Hindlimb muscle (tissue), 1 donor: Measurements from ENCODE around the gene RELL2. TPM values are rescaled to one million over a fixed set of nuclear protein-coding genes. Genes with fewer than 3 reads are reported as not detected.

ENCODE experiments used
- DNase-seq: peaks from one replicate; pipeline ENCODE4 v3.0.0-alpha.2; 2013
- polyA plus RNA-seq: library from polyadenylated mRNA; unstranded; fragments of 120-200 nt; gene quantifications from one replicate; pipeline ENCODE4 v1.2.1, GENCODE V29; 2013; ENCODE audit not compliant: insufficient read length

Gene RELL2
- polyA plus RNA-seq, 1 donor, result 0.12 TPM

DNA sequence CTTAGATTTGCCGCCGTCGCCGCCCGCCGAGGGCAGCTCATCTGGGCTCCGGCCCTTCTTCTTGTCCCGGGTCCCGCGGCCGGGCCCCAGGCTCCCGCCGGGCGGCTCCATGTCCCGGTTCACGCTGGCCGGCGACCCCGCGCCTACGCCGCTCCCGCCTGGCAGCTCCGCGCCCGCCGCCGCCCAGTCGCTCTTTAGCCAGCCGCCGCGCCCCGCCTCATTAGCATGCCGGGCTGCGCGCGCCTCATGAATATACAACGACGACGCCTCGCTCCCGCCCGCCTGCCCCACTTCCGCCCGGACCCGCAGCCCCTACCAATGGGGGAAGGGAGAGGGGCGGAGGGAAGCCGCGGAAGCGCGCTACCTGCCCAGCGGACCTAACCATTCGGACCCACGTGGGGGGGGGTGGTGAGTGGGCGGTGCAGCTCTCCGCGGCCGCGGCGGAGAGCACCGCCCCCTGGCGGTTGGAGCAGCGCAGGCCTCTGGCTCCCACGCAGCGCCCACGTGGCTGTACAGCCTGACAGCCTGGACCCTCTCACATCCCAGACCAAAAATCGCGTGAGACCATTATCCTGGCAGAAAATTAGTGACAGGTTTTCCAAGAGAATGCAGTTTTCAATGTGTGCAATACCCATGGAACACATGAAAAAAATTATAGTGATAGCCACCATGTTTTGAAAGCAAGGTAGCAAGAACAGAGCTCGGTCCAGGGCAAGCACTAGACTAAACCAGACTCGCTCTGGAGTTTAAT lies 17.8 kb upstream of the RELL2 start, which contains the start of gene DIAPH1:
DIAPH1 (minus strand) TSS at position 197 of the 751 bp plus-strand sequence; CDS start at position 111, 86 bp downstream.
- DNase-seq, result peak; percentile 96

DNA sequence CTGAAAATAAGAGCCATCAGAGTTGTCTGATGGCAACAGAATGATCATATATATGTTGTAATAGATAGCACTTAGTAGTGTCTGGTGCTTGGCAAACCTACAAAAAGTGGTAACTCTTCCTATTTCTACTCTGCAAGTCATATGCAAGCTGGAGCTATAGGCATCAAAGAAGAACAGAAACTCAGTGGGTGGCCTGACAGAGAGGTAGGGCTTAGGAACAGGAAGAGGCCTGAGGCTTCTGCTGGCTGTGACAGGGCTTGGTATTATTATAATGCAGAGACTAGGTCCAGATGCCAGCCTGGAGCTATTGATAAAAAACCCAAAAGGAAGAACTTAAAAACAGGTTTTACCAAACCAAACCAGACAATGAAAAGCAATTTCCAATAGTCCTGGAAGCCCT lies 13.6 kb upstream of the RELL2 start:
- DNase-seq, result no peak

DNA sequence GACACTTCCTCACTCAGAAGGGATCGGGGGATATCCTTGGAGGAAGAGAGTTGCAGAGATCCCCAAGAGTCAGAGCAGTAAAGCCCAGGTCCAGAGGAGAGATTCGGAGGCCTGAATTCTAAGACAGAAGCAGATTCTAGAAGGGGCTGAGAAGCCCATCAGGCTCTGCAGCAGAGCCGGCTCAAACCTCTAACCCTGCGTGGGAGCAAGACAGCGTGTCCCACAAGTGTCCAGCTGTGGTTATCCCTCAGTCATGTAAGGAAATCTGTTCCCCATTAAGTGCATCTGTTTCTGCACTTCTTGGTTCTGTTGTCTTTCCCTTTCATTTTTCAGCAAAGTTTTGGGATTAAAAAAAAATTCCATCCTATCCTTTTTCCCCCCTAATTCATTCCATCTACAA lies 13.2 kb upstream of the RELL2 start:
- DNase-seq, result no peak

DNA sequence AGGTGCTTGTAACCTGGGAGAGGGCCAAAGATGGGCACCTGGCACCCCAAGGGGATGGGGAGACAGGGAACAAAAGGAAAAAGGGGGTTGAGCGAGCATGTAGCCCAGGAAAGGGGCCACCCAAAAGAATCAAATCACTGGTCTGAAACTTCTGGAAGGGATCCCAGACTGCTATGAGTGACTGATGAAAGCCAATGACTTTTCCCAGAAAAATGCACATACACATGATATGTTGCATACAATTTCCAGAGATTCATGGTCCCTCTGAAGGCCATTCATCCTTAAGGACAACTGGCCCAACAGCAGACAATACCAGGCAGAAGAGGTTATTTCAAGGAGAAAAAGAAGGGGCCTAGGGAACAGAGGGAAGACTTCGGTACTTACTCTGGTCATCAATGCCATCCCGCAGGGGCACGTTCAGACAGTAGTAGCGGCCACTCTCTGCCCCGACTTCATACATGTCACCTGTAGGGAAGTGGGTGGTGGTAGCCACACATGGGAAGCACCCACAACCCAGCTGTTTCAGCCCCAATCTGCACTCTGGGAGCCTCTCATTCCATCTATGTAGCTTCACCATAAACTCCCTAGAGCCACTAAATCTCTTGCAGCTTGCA lies 8.5 kb upstream of the RELL2 start:
- no peak for DNase-seq

DNA sequence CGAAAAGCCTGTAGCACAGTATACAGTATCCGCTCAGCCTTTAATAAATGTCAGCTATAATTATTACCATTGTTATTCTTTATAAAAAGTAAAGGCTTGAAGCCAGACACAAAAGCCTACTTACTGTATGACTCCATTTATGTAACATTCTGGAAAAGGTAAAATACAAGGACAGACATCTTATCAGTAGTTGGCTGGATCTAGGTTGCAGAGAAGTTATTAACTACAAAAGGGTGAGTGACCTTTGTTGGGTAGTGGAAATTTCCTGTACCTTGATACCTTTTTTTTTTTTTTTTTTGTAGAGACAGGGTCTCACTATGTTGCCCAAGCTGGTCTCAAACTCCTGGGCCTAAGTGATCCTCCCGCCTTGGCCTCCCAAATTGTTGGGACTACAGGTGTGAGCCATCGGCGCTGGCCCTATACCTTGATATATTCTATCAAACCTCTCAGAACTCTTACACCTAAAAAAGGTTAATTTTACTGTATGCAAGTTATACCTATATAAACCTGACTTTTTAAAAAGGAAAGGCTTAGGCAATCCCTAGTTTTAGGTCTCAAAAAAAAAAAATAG lies 6.1 kb upstream of the RELL2 start:
- DNase-seq, result no peak

DNA sequence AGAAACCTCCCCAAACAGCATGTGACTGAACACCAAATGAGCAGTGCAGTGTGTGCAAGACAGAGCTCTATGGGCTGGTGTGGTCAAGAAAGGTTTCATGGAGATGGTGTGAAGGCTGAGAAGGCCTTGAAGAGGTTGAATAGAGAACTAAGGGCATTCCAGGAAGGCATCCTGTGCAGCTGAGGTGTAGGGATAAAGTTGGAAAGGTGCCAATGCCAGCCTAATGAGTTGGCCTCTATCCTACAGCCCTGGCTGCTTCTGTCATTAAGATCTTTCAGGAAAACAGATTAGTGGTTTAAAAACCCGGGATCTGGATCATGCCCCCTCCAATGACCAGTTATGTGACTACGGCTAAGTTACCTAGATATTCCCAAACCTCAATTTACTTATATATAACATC lies 4.1 kb upstream of the RELL2 start:
- no peak for DNase-seq

DNA sequence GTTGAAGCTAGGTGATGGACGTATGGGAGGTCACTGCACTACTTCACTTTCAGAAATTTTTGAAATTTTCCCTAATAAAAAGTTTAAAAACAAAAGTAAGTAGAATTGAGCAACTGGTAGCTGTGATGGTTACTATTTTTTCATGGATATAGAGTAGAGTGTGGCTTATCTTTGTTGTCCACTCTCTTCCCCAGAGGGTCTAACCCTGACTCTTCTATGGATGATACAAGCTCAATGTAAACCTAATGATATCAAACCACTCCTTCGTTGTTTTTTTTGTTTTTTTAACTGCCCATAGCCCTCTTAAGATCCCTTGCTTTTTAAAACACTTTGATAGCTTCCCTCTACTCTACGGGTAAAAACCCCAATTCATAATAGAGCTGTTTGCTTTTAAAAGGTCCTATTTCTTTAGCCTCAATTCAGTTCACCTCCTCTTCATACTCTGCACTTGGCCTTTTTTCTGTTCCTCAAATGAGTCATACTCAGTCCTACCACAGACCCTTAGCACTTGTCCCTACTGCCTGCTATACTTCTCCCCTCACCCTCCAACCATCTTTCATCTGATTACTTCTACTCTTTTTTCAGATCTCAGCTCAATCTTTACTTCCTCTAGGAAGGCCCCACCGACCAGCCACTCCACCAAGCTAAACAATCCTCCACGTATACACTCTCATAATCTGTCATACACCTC lies 2.8 kb upstream of the RELL2 start:
- DNase-seq, result no peak

DNA sequence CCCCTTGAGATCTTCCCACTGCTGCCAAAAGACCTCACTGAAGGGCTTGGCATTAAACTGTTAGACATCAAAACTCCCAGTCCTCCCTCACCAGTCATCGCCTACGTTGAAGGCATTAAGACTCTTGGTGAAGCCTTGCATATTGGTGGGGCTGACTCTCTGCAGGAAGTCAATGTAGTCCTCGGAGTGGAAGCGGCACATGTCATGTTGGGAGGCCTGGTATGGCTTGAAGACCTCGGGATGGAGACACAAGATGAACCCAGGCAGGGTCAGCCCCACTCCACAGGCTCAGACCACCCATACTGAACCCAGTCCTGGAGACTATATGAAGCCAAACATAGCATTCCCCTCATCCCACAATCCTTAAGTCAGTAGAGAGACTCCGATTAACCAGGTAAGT lies 2.1 kb upstream of the RELL2 start:
- no peak for DNase-seq

DNA sequence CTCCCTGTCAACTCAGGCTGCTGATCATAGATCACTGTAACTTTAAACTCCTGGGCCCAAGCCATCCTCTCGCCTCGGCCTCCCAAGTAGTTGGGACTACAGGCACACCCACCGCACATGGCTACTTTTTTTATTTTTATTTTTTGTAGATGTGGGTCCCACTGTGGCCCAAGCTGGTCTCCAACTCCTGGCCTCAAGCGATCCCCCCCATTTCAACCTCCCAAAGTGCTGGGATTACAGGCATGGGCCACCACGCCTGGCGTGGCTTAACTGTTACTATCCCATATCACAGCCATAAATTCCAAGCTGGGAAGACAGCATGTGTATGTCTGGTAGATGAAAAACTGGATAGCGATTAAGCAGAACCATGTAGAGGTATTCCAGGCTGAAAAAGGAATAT lies 1.2 kb upstream of the RELL2 start:
- no peak for DNase-seq

DNA sequence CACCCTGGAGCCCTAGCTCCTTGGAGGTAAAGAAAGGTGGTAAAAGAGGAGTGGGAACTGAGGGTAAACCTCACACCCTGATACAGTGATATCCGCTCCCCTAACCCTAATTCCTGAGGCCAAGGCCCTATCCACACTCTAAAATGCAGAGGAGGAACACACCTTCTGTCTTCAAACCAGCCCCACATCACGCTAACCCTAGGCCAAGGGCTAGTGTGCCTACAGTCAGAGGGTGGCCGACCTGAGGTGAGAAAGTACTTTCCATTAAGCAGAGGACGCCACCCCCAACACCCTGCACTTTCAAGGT lies 738 bp upstream of the RELL2 start:
- no peak for DNase-seq

DNA sequence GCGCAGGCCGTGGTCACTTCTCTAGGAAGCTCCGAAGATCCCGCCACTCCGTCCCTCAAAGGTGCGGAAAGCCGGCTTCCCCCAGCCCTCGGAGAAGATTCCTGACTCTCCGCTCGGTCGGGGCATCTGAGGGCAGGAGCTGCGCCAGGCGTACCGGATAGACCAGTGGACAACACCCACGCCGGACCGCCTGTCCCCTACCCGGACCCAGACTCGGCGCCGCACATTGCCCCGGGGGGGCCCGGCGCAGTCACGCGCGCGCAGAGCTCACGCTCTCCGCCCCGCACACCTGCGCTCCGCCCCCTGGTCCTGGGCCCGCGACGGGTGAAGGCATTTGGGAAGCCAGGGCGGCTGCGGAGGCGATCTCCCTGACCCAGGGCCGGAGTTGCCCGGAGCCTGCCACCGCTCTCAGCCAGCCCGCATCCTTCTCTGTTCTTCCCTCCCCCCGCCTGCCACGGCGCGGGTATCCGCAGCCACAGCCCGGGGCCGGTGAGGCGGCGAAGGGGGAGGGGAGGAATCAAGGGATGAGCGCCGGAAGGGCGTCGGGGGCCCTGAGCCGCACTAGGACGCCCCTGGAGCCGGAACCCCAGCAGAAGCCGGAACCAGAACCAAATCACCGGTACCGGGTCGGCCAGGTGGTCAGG lies 448 bp downstream of the RELL2 start:
- DNase-seq, result no peak

DNA sequence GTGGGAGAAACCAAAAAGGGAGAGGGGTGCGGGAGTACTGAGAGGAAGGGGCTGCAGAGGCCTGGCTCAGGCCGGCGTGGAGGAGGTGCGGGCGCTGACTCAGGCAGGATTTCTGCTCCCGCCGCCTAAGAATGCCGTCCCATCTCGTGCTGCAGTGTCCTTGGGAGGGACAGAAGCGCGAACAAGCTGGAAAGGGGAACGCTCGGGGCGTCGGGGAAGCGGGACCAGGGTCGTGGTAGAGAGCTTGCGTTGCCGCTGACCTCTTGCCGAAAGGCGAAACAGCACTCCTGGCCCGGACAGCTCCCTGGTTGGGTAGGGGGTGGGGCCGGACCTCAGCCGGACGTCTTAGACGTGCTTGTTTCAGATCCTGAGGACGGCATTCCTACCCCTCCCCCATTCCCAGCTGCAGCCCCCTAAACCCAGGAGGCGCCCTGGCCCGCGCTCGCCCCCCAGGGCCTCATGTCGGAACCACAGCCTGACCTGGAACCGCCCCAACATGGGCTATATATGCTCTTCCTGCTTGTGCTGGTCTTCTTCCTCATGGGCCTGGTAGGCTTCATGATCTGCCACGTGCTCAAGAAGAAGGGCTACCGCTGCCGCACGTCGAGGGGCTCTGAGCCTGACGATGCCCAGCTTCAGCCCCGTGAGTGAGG lies 1.1 kb downstream of the RELL2 start:
- DNase-seq, result peak; percentile 51

DNA sequence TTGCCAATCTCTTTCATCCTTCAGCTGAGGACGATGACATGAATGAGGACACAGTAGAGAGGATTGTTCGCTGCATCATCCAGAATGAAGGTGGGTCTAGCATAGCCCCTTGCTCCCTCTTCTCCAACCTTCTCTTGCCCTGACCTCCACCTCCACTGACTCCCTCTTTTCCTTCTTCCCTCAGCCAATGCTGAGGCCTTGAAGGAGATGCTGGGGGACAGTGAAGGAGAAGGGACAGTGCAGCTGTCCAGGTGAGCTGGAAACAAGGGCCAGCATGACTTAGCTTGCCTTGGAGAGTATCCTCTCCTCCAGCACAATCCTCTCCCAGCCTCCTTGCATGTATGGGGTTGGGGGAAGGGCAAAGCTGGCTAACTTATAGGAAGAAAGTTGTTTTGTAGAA lies 2.0 kb downstream of the RELL2 start:
- DNase-seq, result no peak

DNA sequence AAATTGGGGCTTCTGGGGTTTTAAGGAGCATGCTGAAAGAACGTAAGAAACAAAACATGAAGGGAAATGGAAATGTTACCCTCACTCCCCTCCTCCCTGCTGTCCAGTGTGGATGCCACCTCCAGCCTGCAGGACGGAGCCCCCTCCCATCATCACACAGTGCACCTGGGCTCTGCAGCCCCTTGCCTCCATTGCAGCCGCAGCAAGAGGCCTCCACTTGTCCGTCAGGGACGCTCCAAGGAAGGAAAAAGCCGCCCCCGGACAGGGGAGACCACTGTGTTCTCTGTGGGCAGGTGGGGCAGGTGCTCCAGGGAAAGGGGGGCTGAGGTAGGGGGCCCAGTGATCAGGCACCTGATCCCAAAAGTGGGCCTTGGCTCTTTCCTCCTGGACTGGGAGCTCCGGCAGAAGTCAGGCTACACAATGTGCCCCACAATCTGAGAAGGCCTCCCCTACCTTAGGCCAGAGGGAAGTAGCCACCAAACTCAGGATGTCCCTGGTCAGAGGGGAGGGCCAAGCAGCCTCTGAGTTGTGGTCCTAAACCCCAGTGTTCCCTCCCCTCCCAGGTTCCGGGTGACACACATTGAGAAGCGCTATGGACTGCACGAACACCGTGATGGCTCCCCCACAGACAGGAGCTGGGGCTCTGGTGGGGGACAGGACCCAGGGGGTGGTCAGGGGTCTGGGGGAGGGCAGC lies 2.7 kb downstream of the RELL2 start:
- DNase-seq, result no peak

DNA sequence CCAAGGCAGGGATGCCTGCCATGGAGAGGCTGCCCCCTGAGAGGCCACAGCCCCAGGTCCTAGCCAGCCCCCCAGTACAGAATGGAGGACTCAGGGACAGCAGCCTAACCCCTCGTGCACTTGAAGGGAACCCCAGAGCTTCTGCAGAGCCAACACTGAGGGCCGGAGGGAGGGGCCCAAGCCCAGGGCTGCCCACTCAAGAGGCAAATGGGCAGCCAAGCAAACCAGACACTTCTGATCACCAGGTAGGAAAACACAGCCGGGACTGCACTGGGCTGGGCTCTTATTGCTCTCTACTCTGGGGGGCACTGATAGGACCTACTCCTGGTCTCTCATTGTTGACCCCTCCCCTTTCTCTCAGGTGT lies 3.2 kb downstream of the RELL2 start:
- no peak for DNase-seq

DNA sequence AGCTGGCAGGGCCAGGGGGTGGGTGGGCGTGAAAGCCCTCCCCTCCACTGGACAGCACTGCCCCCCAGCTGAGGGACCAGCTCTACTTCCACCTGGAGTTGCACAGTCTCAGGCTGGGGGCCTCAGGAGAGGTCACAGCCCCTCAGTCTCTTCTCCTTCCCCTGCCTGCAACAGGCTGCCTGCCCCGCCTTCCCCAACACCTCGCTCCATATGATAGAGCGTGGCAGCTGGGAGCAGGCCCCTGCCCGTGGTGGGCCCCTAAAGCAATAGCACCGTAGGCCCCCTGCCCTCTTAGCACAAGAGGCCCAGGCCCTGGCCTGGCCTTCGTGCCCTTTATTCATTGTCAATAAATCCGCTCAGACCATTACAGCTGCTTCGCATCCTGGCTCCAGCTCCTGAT lies 3.9 kb downstream of the RELL2 start:
- no peak for DNase-seq

DNA sequence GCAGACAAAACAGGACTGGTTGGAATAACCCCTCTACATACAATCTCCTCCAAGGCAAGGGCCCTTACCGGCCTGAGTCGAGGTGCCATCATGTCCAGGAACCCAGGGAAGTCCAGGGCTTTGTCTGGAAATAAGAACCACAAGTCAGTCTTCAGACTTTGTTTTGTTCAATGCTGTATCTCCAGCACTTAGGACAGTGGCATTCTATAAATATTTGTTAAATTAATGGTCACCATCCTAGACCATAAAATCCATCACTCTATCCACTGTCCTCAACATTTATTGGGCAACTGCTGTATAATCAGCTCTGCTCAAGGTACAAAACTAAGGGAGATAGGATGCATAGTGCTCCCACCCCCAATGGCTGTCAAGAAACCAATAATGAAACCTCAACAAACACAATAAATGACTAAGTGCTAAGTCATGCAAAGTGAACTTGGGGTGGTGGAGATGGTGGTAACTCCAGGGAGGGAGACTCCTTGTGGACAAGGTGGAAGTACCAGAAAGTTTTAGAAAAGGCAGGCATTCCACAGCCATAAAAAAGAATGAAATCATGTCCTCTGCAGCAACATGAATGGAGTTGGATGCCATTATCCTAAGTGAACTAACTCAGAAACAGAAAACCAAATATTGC lies 5.0 kb downstream of the RELL2 start:
- no peak for DNase-seq

DNA sequence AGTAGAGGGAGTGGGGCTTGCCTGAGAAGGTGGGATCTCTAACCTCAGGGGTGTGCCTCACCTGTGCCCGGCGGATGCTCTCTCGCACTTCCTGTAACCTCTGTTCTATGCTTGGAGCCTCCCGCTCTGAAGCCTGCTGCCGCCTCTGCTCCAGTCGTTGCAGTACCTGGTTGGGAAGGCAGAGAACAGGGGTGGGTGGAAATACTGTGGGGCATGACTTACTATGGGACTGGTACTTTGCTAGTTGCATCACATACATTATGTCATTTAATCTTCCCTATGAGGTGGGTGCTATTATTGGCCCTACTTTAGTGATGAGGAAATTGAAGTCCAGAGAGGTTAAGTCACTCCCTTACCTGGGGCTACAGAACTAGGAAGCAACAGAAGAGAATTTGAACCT lies 9.2 kb downstream of the RELL2 start:
- DNase-seq, result no peak

DNA sequence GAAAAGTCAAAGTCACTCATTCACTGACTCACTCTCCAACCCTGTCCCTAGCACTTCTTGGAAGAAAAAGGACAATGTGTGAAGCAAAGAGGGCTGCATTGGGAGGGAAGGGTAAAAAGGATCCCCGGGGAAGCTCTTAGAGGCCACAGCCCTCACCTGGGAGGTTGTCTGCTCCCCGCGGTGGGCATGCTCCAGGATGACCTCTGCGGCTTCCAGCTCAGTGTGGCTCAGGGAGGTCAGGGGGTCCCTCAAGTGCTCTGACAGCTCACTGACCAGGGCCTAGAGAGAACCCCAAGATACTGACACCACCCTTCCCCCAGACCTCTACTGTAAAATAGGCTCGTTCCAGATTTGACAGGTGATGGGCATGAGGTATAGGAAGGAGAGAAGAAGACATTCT lies 10.4 kb downstream of the RELL2 start:
- no peak for DNase-seq

DNA sequence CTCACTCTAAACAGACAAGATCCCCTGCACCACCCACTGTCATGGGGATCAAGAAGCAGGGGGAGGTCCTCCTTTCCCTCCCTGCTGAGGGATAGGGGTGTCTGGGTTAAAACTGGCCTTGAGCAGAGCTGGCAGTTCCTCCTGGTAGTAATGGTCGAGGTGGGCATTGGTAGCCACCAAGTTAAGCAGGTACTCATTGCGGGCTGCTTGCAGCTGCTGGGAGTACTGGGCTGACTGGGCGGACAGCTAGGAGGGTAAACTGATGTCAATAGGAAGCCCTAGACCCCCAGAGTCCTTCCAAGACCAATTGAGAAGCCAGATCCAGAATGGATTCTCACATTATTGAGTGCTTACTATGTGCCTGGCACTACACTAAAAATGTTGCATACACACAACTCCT lies 11.1 kb downstream of the RELL2 start:
- DNase-seq, result no peak

DNA sequence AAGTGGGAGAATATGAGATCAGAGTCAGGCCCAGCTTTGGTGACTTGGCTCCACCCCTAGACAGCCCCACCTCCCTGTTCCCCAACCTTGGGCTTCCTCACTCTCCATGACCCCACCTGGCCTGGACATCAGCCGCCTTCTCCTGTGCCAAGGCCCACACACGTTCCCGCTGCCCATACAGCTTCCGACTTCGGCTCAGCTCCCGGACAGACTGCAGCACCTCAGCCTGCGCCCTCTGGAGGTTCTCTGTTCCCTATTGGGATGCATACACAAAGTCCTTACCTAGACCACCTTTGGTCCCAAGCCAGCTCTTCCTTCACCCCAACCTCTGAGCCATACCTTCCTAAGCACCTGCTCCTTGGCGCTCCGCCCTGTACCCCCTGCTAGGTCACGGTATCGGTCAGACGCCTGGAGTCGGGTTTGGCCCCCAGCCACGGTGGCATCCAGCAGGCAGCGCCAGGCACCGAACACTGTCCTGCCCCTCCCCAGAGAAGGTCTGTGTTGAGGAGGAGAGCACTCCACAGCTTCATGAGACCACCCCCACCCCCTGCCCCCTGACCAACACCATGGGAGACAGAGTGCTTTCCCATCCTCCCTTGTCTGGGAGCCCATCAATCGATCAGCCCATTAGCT lies 12.4 kb downstream of the RELL2 start:
- DNase-seq, result no peak
